Activated CD4-positive, alpha-beta T cell treated with anti-CD3 and anti-CD28 coated beads for 48 hours (primary cell): ENCODE results near the gene HIBADH.
A peak's percentile ranks its signal among the peaks of the same experiment; 100 is the strongest.

Source experiments
- DNase-seq: peaks from one replicate; pipeline ENCODE4 v3.0.0-alpha.2; 2020

The HIBADH gene

GRCh38 chr7:27662490-27663205 lies at the start of gene HIBADH:
Gene HIBADH (minus strand): TSS chr7:27662883. CDS start chr7:27662788, 95 bp downstream.
- DNase-seq = peak; percentile 93

GRCh38 chr7:27712217-27712616 lies 49.5 kb upstream of the HIBADH start:
- no peak for DNase-seq

- DNase-seq = no peak
Observed at GRCh38 chr7:27709137-27710075, 46.7 kb upstream of the HIBADH start.

- DNase-seq = no peak
Observed at GRCh38 chr7:27708485-27708884, 45.8 kb upstream of the HIBADH start.

DNA sequence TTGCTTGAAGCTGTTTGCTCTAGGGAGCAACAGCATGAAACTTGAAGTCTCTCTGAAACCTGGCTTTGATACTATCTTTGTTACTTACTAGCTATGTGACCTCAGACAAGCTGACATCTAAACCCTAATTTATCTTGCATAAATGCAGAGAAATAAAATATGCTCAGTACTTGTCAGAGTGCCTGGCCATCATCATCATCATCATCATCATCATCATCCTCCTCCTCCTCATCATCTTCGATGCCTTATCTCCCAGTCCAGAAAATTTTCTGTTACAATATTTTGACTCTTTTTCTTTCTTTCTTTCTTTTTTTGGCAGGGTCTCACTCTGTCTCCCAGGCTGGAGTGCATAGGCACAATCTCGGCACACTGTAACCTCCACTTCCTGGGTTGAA lies 42.5 kb upstream of the HIBADH start:
- DNase-seq = no peak

GRCh38 chr7:27704422-27705199 lies 41.9 kb upstream of the HIBADH start:
- DNase-seq = no peak

- DNase-seq = no peak
Observed at GRCh38 chr7:27703181-27703580, 40.5 kb upstream of the HIBADH start.

GRCh38 chr7:27700501-27700900 lies 37.8 kb upstream of the HIBADH start:
- no peak for DNase-seq

DNA sequence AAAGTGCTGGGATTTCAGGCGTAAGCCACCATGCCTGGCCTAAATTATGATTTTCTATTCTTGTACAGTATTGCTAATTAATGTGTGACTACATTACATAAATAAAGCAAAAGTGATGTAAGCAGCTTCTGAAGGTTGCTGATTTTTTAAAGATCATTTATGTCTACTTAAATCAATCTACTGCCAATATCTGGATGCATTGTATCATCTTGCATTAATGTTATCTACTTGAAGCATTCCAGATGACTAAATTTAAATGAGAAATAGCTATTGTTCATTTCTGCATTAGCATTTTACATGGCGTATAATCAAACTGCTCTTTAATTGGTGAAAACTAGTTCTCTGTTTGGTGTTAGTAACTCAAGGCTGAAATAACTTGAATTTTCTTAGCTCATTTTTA lies 37.1 kb upstream of the HIBADH start:
- DNase-seq = no peak

DNA sequence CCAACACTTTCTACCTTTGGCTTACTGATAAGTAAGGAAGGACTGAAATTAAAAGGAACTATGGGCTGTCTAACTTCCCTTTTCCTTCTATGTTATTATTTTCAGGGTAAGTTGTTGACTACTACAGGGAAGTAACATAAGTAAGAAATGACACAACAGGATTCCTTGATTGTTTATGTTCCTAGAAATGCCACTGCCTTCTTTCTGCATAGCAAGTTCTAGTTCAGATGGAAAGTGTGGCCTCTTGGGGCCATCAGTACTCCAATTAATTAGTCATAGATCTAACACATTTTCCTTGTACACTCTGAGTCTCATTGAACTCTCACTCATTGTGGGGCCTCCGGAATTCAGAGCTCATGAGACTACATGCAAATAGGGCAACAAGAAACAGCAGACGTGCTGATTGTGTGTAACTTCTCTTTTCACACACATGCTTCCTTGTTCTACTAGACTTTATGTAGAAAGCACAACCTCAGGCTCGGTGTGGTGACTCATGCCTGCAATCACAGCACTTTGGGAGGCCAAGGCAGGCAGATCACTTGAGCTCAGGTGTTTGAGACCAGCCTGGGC lies 35.3 kb upstream of the HIBADH start:
- DNase-seq = peak; percentile 12

DNA sequence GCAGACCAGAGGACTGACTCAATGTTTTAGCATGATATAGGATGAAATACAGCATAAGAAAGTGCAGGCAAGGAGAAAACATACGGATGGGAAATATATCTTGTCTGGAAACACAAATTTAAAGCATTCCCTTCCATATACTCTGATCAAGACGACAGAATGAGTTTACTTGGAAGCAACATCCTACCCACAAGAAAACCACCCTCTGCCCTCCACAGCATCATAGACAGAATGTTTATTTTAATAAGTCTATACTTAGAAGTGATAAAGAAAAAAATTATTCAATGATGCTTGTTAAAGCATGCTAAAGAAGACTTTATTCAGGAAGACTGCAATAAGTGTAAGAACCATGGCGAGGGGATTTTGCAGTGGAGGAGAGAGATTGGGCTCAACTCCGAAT lies 32.4 kb upstream of the HIBADH start:
- DNase-seq = no peak

GRCh38 chr7:27693794-27694193 lies 31.1 kb upstream of the HIBADH start:
- DNase-seq = no peak

DNA sequence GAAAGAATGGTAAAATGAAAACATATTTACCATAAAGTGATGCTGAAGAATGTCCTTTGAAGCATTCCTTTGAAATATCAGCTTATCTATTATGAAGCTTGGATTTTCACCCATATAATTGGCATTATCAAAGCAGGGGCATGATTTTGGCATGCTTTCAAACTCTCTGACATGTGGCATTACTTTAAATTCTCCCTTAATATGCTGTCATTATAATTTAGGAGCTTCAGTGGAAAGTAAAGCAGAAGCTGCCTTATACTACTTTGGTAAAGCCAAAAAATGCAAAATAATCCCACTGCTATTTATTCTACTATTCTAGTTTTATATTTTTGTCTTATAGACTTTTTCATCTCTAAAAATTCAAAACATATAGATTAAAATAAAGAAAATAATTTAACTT lies 28.0 kb upstream of the HIBADH start:
- DNase-seq = no peak

DNA sequence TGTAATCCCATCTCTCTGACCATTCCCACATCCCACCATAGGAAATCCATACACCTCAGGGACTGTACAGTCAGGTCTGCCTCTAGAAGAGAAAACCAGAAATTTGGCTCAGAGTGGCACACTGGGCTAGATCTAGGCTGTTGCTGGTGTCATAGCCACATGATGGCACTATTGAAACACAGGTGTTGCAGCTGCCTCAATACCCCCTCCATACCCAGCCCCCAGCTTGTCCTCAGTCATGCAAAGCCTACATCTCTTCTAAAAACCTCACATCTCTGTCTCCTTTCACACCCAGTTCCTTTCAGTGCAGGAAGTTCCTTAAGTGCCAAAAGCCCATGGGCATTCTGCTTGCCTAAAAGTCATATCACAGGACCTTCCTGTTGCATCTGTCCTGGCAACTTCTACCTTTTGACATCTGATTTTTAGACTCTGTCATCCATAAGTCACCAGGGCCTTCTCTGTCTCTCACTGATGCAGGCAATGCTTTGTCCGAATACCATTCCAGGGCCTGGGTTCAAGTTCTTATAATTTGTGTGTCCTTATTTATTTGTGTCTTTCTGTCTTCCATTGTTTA lies 27.0 kb upstream of the HIBADH start:
- peak; percentile 18 for DNase-seq

GRCh38 chr7:27689150-27689549 lies 26.5 kb upstream of the HIBADH start:
- no peak for DNase-seq

DNA sequence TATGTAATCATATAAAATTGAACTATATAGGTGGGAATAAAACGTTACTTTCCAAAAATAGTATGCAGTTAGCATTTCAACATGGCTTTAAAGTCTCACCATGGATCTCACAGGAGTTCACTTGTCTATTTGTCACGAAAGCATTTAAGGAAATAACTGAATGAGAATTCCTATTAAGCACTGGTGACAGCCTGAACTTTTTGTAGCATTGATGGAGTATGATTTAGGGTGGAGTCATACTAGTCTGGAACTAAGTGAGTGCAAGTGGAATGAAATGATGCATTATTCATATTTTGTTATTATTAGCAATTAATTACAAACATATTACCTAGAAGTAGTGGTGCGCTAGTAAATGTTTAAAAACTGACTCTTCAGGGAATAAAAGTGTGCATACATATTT lies 26.0 kb upstream of the HIBADH start:
- no peak for DNase-seq

- DNase-seq = no peak
Observed at GRCh38 chr7:27688056-27688455, 25.4 kb upstream of the HIBADH start.

- no peak for DNase-seq
Observed at GRCh38 chr7:27686315-27686714, 23.6 kb upstream of the HIBADH start.

DNA sequence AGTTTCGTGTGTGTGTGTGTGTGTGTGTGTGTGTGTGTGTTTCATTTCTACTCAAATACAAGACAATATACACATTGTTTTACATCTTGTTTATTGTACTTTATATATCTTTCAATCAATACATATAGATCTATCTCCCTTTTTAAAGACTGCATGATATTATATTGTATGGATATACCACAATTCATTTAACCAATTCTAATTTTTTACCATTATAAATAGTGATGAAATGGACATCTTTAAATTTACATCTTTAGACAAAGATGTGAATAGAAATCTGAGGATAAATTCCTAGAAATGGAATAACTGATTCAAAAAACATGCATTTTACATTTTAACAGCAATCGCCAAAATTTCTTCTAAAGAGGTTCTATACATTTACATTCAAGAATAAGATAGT lies 23.2 kb upstream of the HIBADH start:
- no peak for DNase-seq

DNA sequence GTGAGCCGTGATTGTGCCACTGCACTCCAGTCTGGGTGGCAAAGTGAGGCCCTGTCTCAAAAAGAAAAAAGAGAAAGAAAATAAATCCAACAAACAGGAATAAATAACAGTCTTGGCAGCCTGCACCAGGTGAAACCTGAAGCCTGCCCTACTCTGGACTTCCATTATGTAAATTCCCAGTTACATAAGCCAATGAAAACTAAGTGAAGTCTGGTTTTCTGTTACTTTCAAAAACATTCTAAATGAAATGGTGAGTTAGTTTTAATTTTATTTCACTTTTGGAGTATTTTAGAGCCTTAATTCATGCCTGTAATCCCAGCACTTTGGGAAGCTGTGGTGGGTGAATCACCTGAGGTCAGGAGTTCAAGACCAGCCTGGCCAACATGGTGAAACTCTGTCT lies 22.5 kb upstream of the HIBADH start:
- no peak for DNase-seq

DNA sequence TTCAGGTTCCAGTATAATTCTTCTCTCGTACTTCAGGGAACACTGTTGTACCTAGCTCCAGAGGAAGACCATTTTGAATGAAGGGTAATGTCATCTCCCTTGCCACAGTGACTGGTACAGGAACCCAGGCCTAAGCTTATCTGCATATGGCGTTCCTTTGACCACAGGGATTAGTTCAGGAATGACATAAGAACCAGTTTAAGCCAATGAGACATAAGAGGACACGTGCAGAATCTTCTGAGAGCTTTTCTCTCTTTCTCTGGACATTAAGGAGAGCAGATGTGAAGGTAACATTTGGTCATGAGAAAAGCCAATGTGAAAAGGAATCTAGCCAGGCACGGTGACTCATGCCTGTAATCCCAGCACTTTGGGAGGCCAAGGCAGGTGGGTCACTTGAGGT lies 21.8 kb upstream of the HIBADH start:
- no peak for DNase-seq

- no peak for DNase-seq
Observed at GRCh38 chr7:27680610-27681009, 17.9 kb upstream of the HIBADH start.
